Measurements from ENCODE around the gene CERS1.

The CERS1 gene

GRCh38 chr19:18841400-18841799 lies 54.6 kb downstream of the CERS1 start:
- DNase-seq (ENCODE audit: low read depth in 4 of 4, low spot score in 1 of 4), result no peak

GRCh38 chr19:18840288-18841267 lies 55.4 kb downstream of the CERS1 start:
- DNase-seq (ENCODE audit: low read depth in 4 of 4, low spot score in 1 of 4), result no peak

GRCh38 chr19:18839465-18840287 lies 56.3 kb downstream of the CERS1 start:
- no peak for DNase-seq (ENCODE audit: low read depth in 4 of 4, low spot score in 1 of 4)

GRCh38 chr19:18834644-18834984 lies 61.3 kb downstream of the CERS1 start:
- DNase-seq (ENCODE audit: low read depth in 4 of 4, low spot score in 1 of 4), result no peak

- DNase-seq (ENCODE audit: low read depth in 4 of 4, low spot score in 1 of 4), result no peak
These were observed 61.9 kb downstream of the CERS1 start for GRCh38 chr19:18833849-18834643.

- no peak for DNase-seq (ENCODE audit: low read depth in 4 of 4, low spot score in 1 of 4)
These were observed 62.8 kb downstream of the CERS1 start for GRCh38 chr19:18833141-18833476.

GRCh38 chr19:18832306-18833140 lies 63.4 kb downstream of the CERS1 start:
- peak in 1 of 4 experiments; percentile 11 for DNase-seq (ENCODE audit: low read depth in 4 of 4, low spot score in 1 of 4)

- DNase-seq (ENCODE audit: low read depth in 4 of 4, low spot score in 1 of 4), result peak; percentile 86 to 95 (median 95)
These were observed 64.2 kb downstream of the CERS1 start, which contains the start of gene UPF1 for GRCh38 chr19:18831524-18832305. UPF1 (plus strand) TSS chr19:18831959; CDS start chr19:18832210, 251 bp downstream.

GRCh38 chr19:18830488-18830887 lies 65.5 kb downstream of the CERS1 start:
- DNase-seq (ENCODE audit: low read depth in 4 of 4, low spot score in 1 of 4), result no peak

- no peak for DNase-seq (ENCODE audit: low read depth in 4 of 4, low spot score in 1 of 4)
These were observed 67.2 kb downstream of the CERS1 start for GRCh38 chr19:18828786-18829185.

Measured in stimulated activated CD4-positive, alpha-beta T cell treated with anti-CD3 and anti-CD28 coated beads, Interleukin-1b, Interleukin-23, amount 100 ng/mL, for 24 hours (primary cell).